Activated naive CD8-positive, alpha-beta T cell treated with anti-CD3 and anti-CD28 coated beads, Interleukin-2, amount 10 ng/mL, durations not matched to agents 7 days and 5 days (primary cell): ENCODE measurements around the gene C15orf39. TPM values are rescaled to one million over a fixed set of nuclear protein-coding genes. Genes with fewer than 3 reads are reported as not detected.
A peak's percentile ranks its signal among the peaks of the same experiment; 100 is the strongest.
"Not testable (repeated sequence)": the region's sequence is repeated elsewhere in the genome, so short reads cannot be mapped to it uniquely, and the experiment has no call there.

Experiments used
- ATAC-seq: fragments of 150-1000 bp; cut with Tn5 transposase; one replicate; pipeline ENCODE4 v1.10.0; 2021; ENCODE audit warnings: low read depth, moderate library complexity
- POLR2A ChIA-PET: fragments of 350-600 bp; sonication (Branson Sonifier 250); formaldehyde crosslinking; loops from one replicate; lab custom pipeline; 2021; ENCODE audit warnings: antibody characterized with exemption; lab: Charles Lee
- DNase-seq: peaks from one replicate; pipeline ENCODE4 v3.0.0; 2021
- H3K27ac Mint-ChIP-seq: one replicate; pipeline ENCODE4 v1.8.0; 2022; ENCODE audit warnings: mild to moderate bottlenecking, mixed read lengths
- H3K27me3 Mint-ChIP-seq: one replicate; pipeline ENCODE4 v1.8.0; 2022; ENCODE audit warnings: mild to moderate bottlenecking, moderate library complexity, mixed read lengths
- H3K36me3 Mint-ChIP-seq: one replicate; pipeline ENCODE4 v1.8.0; 2021; ENCODE audit warnings: mild to moderate bottlenecking, mixed read lengths
- H3K4me1 Mint-ChIP-seq: one replicate; pipeline ENCODE4 v1.8.0; 2021; ENCODE audit warnings: mixed read lengths
- H3K4me3 Mint-ChIP-seq: one replicate; pipeline ENCODE4 v1.8.0; 2022; ENCODE audit warnings: mild to moderate bottlenecking, moderate library complexity, mixed read lengths
- H3K9me3 Mint-ChIP-seq: one replicate; pipeline ENCODE4 v1.8.0; 2021; ENCODE audit warnings: mixed read lengths
- total RNA-seq, 2 experiments: library from RNA; stranded (reverse); gene quantifications; one replicate each; pipeline ENCODE4 v1.2.3, GENCODE V29; 2021

Gene C15orf39
- total RNA-seq, 2 experiments from 2014 or later = 45.6 to 45.9 TPM

GRCh38 chr15:75235760-75236729, 34.4 kb downstream of the C15orf39 start:
- Mint-ChIP-seq H3K36me3 (no peaks in the 10 kb centered on the region), H3K9me3 (no peaks in the 10 kb centered on the region), H3K27ac (no peak overlapping the region), H3K4me3 (no peak overlapping the region), H3K27me3 (peaks cover 18% of the 10 kb centered on the region), H3K4me1 (peaks cover 3% of the 10 kb centered on the region)
- DNase-seq (peak; percentile 24), ATAC-seq (no peak)
- POLR2A ChIA-PET = no interaction called here

GRCh38 chr15:75237316-75237982, 35.8 kb downstream of the C15orf39 start:
- no peaks in the 10 kb centered on the region for H3K36me3 Mint-ChIP-seq
- POLR2A ChIA-PET = no interaction called here

GRCh38 chr15:75238150-75238549, 36.5 kb downstream of the C15orf39 start:
- no peak overlapping the region for H3K4me3 Mint-ChIP-seq
- DNase-seq = peak; percentile 5
- H3K27ac Mint-ChIP-seq = no peak overlapping the region

More at GRCh38 chr15:75237316-75237982, 35.8 kb downstream of the C15orf39 start:
- H3K27me3 Mint-ChIP-seq = peaks cover 16% of the 10 kb centered on the region
- no peaks in the 10 kb centered on the region for H3K4me1 Mint-ChIP-seq
- H3K9me3 Mint-ChIP-seq = no peaks in the 10 kb centered on the region
- no peak overlapping the region for H3K27ac Mint-ChIP-seq
- ATAC-seq (no peak), DNase-seq (peak; percentile 10)
- H3K4me3 Mint-ChIP-seq = no peak overlapping the region

GRCh38 chr15:75245741-75246140, 44.1 kb downstream of the C15orf39 start:
- peaks cover 22% of the 10 kb centered on the region for H3K27me3 Mint-ChIP-seq
- H3K36me3 Mint-ChIP-seq, DNase-seq, POLR2A ChIA-PET, H3K27ac Mint-ChIP-seq, H3K4me3 Mint-ChIP-seq, ATAC-seq, H3K9me3 Mint-ChIP-seq, H3K4me1 Mint-ChIP-seq: not testable (repeated sequence)

More at GRCh38 chr15:75238150-75238549, 36.5 kb downstream of the C15orf39 start:
- Mint-ChIP-seq H3K9me3 (no peaks in the 10 kb centered on the region), H3K4me1 (no peaks in the 10 kb centered on the region), H3K36me3 (no peaks in the 10 kb centered on the region), H3K27me3 (peaks cover 16% of the 10 kb centered on the region)
- no peak for ATAC-seq
- POLR2A ChIA-PET = interaction anchor here (0.6 kb wide), 1 partner anchor 215 kb away, joined by 3 read pairs; no protein-coding TSS in a partner anchor

GRCh38 chr15:75248991-75249390, 47.3 kb downstream of the C15orf39 start:
- H3K4me3 Mint-ChIP-seq, POLR2A ChIA-PET, H3K4me1 Mint-ChIP-seq, DNase-seq, ATAC-seq, H3K36me3 Mint-ChIP-seq, H3K9me3 Mint-ChIP-seq, H3K27ac Mint-ChIP-seq: not testable (repeated sequence)
- H3K27me3 Mint-ChIP-seq = peaks cover 30% of the 10 kb centered on the region

DNA sequence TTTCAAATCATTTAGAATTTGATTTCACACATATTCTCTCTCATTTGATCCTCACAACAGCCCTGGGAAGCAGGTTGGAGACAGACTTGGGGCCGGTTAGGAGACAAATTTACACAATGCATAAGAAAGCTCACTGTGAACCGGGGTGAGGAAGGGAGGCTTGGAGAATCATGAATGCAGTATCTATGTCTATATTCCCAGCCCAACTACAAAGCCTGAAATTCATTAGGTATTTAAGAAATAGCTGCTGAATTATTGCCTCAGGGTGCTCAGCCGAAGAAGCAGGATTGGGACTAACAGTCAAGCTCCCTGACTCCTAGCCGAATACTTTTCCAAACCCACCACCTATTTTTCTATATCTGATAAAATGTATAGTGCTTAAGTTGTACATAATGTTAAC, 48.0 kb downstream of the C15orf39 start:
- DNase-seq (no peak), ATAC-seq (no peak)
- POLR2A ChIA-PET = no interaction called here
- Mint-ChIP-seq H3K4me1 (no peaks in the 10 kb centered on the region), H3K36me3 (no peaks in the 10 kb centered on the region), H3K4me3 (no peak overlapping the region), H3K9me3 (no peaks in the 10 kb centered on the region), H3K27me3 (peaks cover 30% of the 10 kb centered on the region), H3K27ac (no peak overlapping the region)

DNA sequence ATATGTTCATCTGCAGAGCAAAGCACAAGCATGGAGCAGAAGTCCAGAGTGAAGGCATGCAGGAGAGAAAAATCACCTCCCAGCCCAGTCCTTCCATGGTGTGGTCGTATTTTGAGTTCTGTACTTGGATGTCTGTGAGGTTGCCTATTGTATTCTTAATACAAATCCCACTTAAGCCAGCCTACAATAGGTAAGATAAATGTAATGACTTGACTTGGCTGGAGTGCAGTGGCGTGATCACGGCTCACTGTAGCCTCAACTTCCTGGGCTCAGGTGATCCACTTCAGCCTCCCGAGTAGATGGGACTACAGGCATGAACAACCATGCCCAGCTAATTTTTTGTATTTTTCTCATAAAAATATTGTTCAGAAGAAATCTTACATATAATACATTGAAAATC, 49.7 kb downstream of the C15orf39 start:
- H3K36me3 Mint-ChIP-seq, POLR2A ChIA-PET, H3K27ac Mint-ChIP-seq, H3K4me1 Mint-ChIP-seq, ATAC-seq, H3K4me3 Mint-ChIP-seq, DNase-seq, H3K9me3 Mint-ChIP-seq: not testable (repeated sequence)
- peaks cover 25% of the 10 kb centered on the region for H3K27me3 Mint-ChIP-seq

DNA sequence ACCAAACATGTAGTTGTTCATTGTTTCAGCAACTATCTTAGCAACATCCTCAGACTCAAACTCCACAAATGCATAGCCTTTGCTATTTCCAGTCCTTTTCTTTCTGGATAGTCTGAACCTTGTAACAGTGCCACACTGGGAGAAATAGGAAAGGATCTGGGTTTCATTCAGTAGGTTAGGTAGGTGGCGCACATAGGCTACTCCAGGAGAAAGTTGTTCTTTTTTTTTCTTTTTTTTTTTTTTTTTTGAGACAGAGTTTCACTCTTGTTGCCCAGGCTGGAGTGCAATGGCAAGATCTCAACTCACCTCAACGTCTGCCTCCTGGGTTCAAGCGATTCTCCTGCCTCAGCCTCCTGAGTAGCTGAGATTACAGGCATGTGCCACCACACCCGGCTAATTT, 50.6 kb downstream of the C15orf39 start:
- not testable (repeated sequence) for DNase-seq, H3K27ac Mint-ChIP-seq, H3K4me1 Mint-ChIP-seq

GRCh38 chr15:75258034-75258433, 56.4 kb downstream of the C15orf39 start, which contains the start of gene GOLGA6C:
GOLGA6C (plus strand) TSS chr15:75258334; CDS start chr15:75258599, 265 bp downstream.
- POLR2A ChIA-PET, H3K36me3 Mint-ChIP-seq, H3K9me3 Mint-ChIP-seq, H3K27ac Mint-ChIP-seq, ATAC-seq, H3K4me3 Mint-ChIP-seq, H3K4me1 Mint-ChIP-seq, DNase-seq, H3K27me3 Mint-ChIP-seq: not testable (repeated sequence)

More for the DNA sequence above, 50.6 kb downstream of the C15orf39 start:
- POLR2A ChIA-PET, ATAC-seq, H3K4me3 Mint-ChIP-seq, H3K9me3 Mint-ChIP-seq, H3K36me3 Mint-ChIP-seq: not testable (repeated sequence)
- H3K27me3 Mint-ChIP-seq = peaks cover 23% of the 10 kb centered on the region

DNA sequence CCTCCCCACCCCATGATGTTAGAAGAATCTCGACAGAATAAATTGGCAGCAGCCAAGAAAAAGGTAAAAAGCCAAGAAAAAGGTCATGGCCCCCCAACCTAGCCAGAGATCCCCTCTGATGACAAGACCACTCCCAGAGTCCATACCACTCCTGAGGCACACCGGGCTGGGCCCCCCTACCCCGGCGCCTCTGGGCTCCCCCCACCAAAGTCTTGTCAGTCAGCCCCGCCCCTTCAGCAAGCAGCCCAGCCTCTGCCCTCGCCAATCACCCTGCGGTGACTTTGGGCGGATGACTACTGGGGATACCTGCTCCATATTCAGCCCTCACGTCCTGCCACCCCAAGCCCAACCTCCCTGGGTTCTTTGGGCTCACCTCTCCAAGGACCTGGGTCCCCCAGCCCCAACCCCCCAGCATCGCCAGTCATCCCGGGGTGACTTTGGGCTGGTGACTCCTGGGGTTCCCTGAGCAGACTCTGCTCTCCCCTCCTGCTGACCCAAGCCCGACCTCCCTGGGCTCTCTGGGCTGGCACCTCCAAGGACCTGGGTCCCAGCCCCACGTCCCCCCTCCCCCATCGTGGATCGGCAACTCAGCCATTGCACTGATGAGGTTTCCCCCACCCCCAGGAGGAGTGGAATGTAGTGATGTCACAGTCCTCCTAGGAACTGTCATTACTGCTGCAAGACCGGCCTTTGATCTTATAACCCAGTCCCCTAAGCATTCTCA, 57.1 kb downstream of the C15orf39 start:
- ATAC-seq, H3K9me3 Mint-ChIP-seq, H3K27me3 Mint-ChIP-seq, DNase-seq, H3K36me3 Mint-ChIP-seq, POLR2A ChIA-PET, H3K27ac Mint-ChIP-seq, H3K4me3 Mint-ChIP-seq, H3K4me1 Mint-ChIP-seq: not testable (repeated sequence)

DNA sequence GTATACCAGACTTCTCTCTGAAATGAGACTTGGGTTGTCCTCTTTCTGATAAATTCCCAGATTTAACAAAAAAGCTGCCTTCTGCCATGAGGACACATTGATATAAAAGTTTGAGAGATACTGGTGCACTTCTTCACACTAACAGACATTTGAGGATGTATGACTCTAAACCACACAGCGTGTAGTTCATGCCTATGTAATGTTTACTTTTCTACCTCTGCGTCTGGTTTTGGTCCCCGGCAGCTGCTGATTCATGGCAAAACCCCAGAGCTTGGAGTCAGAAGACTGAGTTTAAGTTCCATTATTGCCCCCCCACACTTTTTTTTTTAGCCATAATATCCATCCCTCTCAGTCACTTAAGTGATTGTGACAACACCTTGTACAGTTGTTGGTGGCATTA, 58.2 kb downstream of the C15orf39 start:
- H3K27me3 Mint-ChIP-seq, ATAC-seq, H3K4me3 Mint-ChIP-seq, H3K36me3 Mint-ChIP-seq, H3K27ac Mint-ChIP-seq, POLR2A ChIA-PET, DNase-seq, H3K4me1 Mint-ChIP-seq, H3K9me3 Mint-ChIP-seq: not testable (repeated sequence)
